Thyroid gland (tissue), 4 donors: Measurements from ENCODE around the gene VPS13C. TPM values are rescaled to one million over a fixed set of nuclear protein-coding genes. Genes with fewer than 3 reads are reported as not detected.

Experiments used
- DNase-seq, 2 donors: peaks; one replicate each; pipeline ENCODE4 v3.0.0-alpha.2; 2019
- H3K27ac ChIP-seq, 3 donors: fragments of 200-600 bp; sonication (generic); 1 replicate in 2 of 3; 2 replicates in 1 of 3; pipeline ENCODE4 v1.5.1; 2016 to 2019; ENCODE audit warnings: mild to moderate bottlenecking in 1 of 3, moderate library complexity in 1 of 3
- H3K27me3 ChIP-seq: fragments of 200-600 bp; sonication (generic); one replicate; pipeline ENCODE4 v1.5.1; 2019
- H3K36me3 ChIP-seq, 2 donors: fragments of 200-600 bp; sonication (generic); one replicate each; pipeline ENCODE4 v1.5.1; 2016 to 2019
- H3K4me1 ChIP-seq, 2 donors: fragments of 200-600 bp; sonication (generic); one replicate each; pipeline ENCODE4 v1.5.1; 2017 to 2019
- H3K4me3 ChIP-seq, 3 donors: fragments of 200-600 bp; sonication (generic); replicated peaks in 1 of 3; 1 replicate in 2 of 3; 2 replicates in 1 of 3; pipeline ENCODE4 v1.5.1; 2016; ENCODE audit warnings: mild to moderate bottlenecking in 1 of 3
- H3K9me3 ChIP-seq: fragments of 200-600 bp; sonication (generic); one replicate; pipeline ENCODE4 v1.5.1; 2017
- POLR2A ChIP-seq, 2 donors: fragments of 450-650 bp; IDR thresholded peaks; one replicate each; pipeline ENCODE4 v1.6.1; 2017; ENCODE audit warnings: antibody characterized with exemption in 2 of 2, mild to moderate bottlenecking in 2 of 2, moderate library complexity in 1 of 2
- WGBS, 2 donors: methylation state at CpG; one replicate each; pipeline ENCODE4 v1.1.5; 2017; 5-methylcytosine and 5-hydroxymethylcytosine counted together
- intact Hi-C: fragments of 100-400 bp; cut with DNase I; formaldehyde crosslinking; loops from one replicate; pipeline ENCODE4 v1.15.1; 2023
- total RNA-seq, 4 donors: library from RNA; depleted of rRNA; stranded (reverse); fragments of >200 nt; gene quantifications; one replicate each; pipeline ENCODE4 v1.2.3, GENCODE V29; 2016
- TF ChIP-seq, protein P1 (sequence below), 6 experiments: fragments of 200-600 bp in 3 of 6; fragments of 450-650 bp in 3 of 6; sonication (generic) in 3 of 6; IDR thresholded peaks; one replicate each; pipeline ENCODE4 v1.5.1; 2016 to 2019; ENCODE audit warnings: antibody characterized with exemption in 6 of 6, mild to moderate bottlenecking in 2 of 6, inconsistent platforms in 1 of 6, moderate library complexity in 1 of 6

Gene VPS13C
- total RNA-seq, 4 donors from 2014 or later: 99.4 to 159 (median 119) TPM

DNA sequence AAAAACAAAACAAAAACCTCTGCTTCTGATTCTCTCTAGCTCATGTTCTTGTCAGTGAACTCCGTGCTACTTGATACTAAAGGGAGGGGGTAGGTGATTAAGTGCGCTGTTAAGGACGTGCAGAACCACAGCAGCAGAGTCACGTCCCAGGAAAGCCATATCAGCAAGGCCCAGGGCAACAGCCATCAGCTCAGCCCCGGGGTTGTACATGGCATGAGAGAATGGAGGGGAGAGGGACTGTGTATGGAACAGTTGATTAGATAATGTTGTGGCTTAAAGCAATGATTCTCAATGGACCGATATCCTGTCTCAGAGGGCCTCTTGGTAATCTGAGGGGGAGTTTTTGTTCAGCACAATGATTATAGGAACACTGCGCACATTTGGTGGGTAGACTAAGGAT, 34.1 kb upstream of the VPS13C start:
- intact Hi-C loops: no loop called here
- no peak for DNase-seq
- Histone ChIP-seq H3K27me3 (no peaks in the 10 kb centered on the region), H3K4me1 (no peaks in the 10 kb centered on the region), H3K9me3 (no peaks in the 10 kb centered on the region), H3K4me3 (no peak overlapping the region), H3K36me3 (no peaks in the 10 kb centered on the region), H3K27ac (no peak overlapping the region)
- WGBS, 2 donors: 73 to 78% methylated on average over 7 of the region's 7 CpGs
- TF ChIP-seq POLR2A (IDR thresholded peaks at IDR 0.05): no peak
- TF ChIP-seq, protein P1, sequence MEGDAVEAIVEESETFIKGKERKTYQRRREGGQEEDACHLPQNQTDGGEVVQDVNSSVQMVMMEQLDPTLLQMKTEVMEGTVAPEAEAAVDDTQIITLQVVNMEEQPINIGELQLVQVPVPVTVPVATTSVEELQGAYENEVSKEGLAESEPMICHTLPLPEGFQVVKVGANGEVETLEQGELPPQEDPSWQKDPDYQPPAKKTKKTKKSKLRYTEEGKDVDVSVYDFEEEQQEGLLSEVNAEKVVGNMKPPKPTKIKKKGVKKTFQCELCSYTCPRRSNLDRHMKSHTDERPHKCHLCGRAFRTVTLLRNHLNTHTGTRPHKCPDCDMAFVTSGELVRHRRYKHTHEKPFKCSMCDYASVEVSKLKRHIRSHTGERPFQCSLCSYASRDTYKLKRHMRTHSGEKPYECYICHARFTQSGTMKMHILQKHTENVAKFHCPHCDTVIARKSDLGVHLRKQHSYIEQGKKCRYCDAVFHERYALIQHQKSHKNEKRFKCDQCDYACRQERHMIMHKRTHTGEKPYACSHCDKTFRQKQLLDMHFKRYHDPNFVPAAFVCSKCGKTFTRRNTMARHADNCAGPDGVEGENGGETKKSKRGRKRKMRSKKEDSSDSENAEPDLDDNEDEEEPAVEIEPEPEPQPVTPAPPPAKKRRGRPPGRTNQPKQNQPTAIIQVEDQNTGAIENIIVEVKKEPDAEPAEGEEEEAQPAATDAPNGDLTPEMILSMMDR (IDR thresholded peaks at IDR 0.05): no peak

DNA sequence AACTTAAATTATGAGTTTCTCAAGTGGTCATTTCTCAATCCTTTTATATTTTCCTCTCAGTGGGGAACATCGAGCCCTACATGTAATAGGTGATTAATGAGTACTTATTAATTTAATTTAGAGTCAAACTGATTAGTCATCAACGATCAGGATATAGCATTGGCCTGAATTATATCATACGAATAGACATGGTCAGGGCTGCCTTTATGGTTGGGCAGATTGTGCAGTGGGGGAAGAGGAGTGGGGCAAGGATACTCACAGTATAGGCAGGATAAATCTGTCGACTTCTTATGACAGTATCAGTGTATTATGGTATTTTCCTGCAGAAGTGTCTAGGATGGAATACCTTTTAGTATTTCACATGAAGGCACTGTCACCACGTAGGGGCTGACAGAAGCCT, 33.6 kb upstream of the VPS13C start:
- Histone ChIP-seq H3K36me3 (no peaks in the 10 kb centered on the region), H3K9me3 (no peaks in the 10 kb centered on the region), H3K27me3 (no peaks in the 10 kb centered on the region), H3K4me3 (no peak overlapping the region), H3K4me1 (no peaks in the 10 kb centered on the region), H3K27ac (no peak overlapping the region)
- intact Hi-C loops: no loop called here
- 84 to 92% methylated on average over 5 of the region's 5 CpGs for WGBS, 2 donors
- no peak for TF ChIP-seq POLR2A (IDR thresholded peaks at IDR 0.05)
- no peak for DNase-seq

- intact Hi-C loops: no loop called here
- Histone ChIP-seq H3K27me3 (no peaks in the 10 kb centered on the region), H3K4me1 (no peaks in the 10 kb centered on the region), H3K4me3 (no peak overlapping the region), H3K27ac (no peak overlapping the region), H3K9me3 (no peaks in the 10 kb centered on the region), H3K36me3 (no peaks in the 10 kb centered on the region)
- TF ChIP-seq, protein P1 (IDR thresholded peaks at IDR 0.05): no peak
- TF ChIP-seq POLR2A (IDR thresholded peaks at IDR 0.05): no peak
- DNase-seq: no peak
- WGBS, 2 donors: 91 to 93% methylated on average over 7 of the region's 7 CpGs
Observed at GRCh38 chr15:62090988-62091387, 30.7 kb upstream of the VPS13C start.

DNA sequence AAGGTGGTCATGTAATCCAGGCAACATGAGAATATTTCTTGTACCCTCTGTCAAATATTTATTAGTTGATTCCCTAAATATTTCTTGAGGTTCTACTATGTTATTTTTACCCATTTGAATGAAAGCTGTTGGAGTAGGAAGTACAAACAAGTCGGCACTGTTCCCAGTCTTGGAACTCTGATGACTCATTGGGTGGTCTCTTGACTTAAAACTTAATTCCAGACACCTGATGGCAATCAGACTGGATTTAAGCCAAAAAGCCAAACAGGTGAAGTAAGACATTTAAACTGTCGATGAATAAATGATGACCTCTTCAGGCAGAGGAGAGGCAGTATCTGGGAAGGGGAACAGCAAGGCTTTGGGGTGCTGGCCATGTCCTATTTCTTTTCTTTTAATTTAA, 29.4 kb upstream of the VPS13C start:
- TF ChIP-seq, protein P1 (IDR thresholded peaks at IDR 0.05): no peak
- TF ChIP-seq POLR2A (IDR thresholded peaks at IDR 0.05): no peak
- H3K4me1 ChIP-seq: no peaks in the 10 kb centered on the region
- H3K9me3 ChIP-seq: no peaks in the 10 kb centered on the region
- DNase-seq: no peak
- no peaks in the 10 kb centered on the region for H3K27me3 ChIP-seq
- no peak overlapping the region for H3K4me3 ChIP-seq
- H3K36me3 ChIP-seq: no peaks in the 10 kb centered on the region
- 39 to 61% methylated on average over 2 of the region's 2 CpGs for WGBS, 2 donors
- intact Hi-C loops: no loop called here
- H3K27ac ChIP-seq: no peak overlapping the region

GRCh38 chr15:62088353-62088693, 28.1 kb upstream of the VPS13C start:
- Histone ChIP-seq H3K4me1 (no peaks in the 10 kb centered on the region), H3K4me3 (no peak overlapping the region), H3K27me3 (no peaks in the 10 kb centered on the region), H3K27ac (no peak overlapping the region), H3K9me3 (no peaks in the 10 kb centered on the region), H3K36me3 (no peaks in the 10 kb centered on the region)
- 36 to 62% methylated on average over 1 of the region's 1 CpG for WGBS, 2 donors
- TF ChIP-seq POLR2A (IDR thresholded peaks at IDR 0.05): no peak
- TF ChIP-seq, protein P1 (IDR thresholded peaks at IDR 0.05): no peak
- DNase-seq: no peak
- intact Hi-C loops: no loop called here
